Liver (tissue), 3 donors: ENCODE results near the gene L2HGDH.

Source experiments
- EGR1 ChIP-seq, 2 donors: IDR thresholded peaks; 2 replicates each; pipeline ENCODE4 v1.6.1; 2016 to 2018; ENCODE audit warnings: antibody characterized with exemption in 2 of 2, low read depth in 2 of 2
- YY1 ChIP-seq: IDR thresholded peaks from 2 replicates; pipeline ENCODE4 v1.6.1; 2016; ENCODE audit warnings: antibody characterized with exemption, mild to moderate bottlenecking
- TF ChIP-seq, protein P1 (sequence below): fragments of 150-350 bp; IDR thresholded peaks from 2 replicates; pipeline ENCODE4 v1.5.1; 2017; ENCODE audit warnings: improper control_type of control experiment, low read depth, low read length; ENCODE audit not compliant: missing input control
- donor health status: healthy.
- donor health status: healthy.

DNA sequence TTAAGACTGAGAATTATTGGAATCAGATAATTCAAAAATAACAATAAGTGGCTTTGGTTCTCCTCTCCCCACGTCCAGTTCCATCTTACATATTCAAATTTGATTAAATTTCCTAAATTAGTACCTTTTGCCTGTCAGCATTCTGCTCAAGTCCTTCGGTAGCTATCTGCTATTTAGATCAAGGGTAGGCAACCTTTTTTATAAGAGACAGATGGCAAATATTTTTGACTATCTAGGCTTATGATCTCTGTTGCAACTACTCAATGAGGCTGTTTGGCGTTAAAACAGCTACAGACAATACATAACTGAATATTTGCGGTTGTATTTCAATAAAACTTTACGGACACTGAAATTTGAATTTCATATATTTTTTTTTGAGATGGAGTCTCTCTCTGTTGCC lies 21.7 kb downstream of the L2HGDH start:
- TF ChIP-seq, protein P1, sequence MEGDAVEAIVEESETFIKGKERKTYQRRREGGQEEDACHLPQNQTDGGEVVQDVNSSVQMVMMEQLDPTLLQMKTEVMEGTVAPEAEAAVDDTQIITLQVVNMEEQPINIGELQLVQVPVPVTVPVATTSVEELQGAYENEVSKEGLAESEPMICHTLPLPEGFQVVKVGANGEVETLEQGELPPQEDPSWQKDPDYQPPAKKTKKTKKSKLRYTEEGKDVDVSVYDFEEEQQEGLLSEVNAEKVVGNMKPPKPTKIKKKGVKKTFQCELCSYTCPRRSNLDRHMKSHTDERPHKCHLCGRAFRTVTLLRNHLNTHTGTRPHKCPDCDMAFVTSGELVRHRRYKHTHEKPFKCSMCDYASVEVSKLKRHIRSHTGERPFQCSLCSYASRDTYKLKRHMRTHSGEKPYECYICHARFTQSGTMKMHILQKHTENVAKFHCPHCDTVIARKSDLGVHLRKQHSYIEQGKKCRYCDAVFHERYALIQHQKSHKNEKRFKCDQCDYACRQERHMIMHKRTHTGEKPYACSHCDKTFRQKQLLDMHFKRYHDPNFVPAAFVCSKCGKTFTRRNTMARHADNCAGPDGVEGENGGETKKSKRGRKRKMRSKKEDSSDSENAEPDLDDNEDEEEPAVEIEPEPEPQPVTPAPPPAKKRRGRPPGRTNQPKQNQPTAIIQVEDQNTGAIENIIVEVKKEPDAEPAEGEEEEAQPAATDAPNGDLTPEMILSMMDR = no peak
- TF ChIP-seq EGR1 (IDR thresholded peaks at IDR 0.05; ENCODE audit: low read depth in 2 of 2) (no peak), YY1 (no peak)
